IMR-90 (cell line): ENCODE data around the gene ARHGAP31. TPM values are rescaled to one million over a fixed set of nuclear protein-coding genes. Genes with fewer than 3 reads are reported as not detected.

Source experiments
- ATAC-seq: fragments of 200-7000 bp; cut with Tn5 transposase; 2 replicates; pipeline ENCODE4 v1.9.1; 2020; ENCODE audit warnings: low read depth, mild to moderate bottlenecking, moderate library complexity
- BruUV-seq: library from RNA; stranded (reverse); fragments of 400-500 nt; replicated peaks from 2 replicates; lab custom pipeline; 2021; lab: Mats Ljungman, UMichigan
- CTCF ChIA-PET: fragments of 300-600 bp; formaldehyde crosslinking; extraction: SDS; loops from one replicate; lab custom pipeline; 2021; ENCODE audit warnings: antibody characterized with exemption; lab: Yijun Ruan, JAX
- POLR2A ChIA-PET: fragments of 300-600 bp; sonication (Branson Sonifier 250); formaldehyde crosslinking; loops from one replicate; lab custom pipeline; 2022; ENCODE audit warnings: antibody characterized with exemption; ENCODE audit not compliant: unreplicated experiment; lab: Charles Lee
- DNase-seq: peaks from one replicate; pipeline ENCODE4 v3.0.0; 2013
- H2AFZ ChIP-seq: replicated peaks from 2 replicates; pipeline ENCODE3; 2013; ENCODE audit warnings: low read length, mild to moderate bottlenecking; ENCODE audit not compliant: poor library complexity
- H2AK5ac ChIP-seq: 2 replicates; pipeline ENCODE4 v1.6.1; 2013; ENCODE audit warnings: low read depth, low read length, inconsistent platforms
- H2AK9ac ChIP-seq: replicated peaks from 2 replicates; pipeline ENCODE3; 2013; ENCODE audit warnings: mild to moderate bottlenecking, low read depth, low read length, moderate library complexity; ENCODE audit not compliant: poor library complexity
- H2BK120ac ChIP-seq: 2 replicates; pipeline ENCODE4 v1.6.1; 2013; ENCODE audit warnings: low read depth, low read length, inconsistent platforms
- H2BK15ac ChIP-seq: 3 replicates; pipeline ENCODE4 v1.6.1; 2013; ENCODE audit warnings: low read depth, low read length, inconsistent platforms
- H2BK20ac ChIP-seq: 2 replicates; pipeline ENCODE4 v1.6.1; 2013; ENCODE audit warnings: low read depth, mild to moderate bottlenecking, inconsistent platforms, low read length, moderate library complexity
- H2BK5ac ChIP-seq: 2 replicates; pipeline ENCODE4 v1.6.1; 2013; ENCODE audit warnings: mild to moderate bottlenecking, low read depth, low read length, inconsistent platforms; ENCODE audit not compliant: poor library complexity, severe bottlenecking
- H3K14ac ChIP-seq: replicated peaks from 2 replicates; pipeline ENCODE4 v1.6.1; 2013; ENCODE audit warnings: low read depth, low read length, inconsistent platforms
- H3K18ac ChIP-seq: 2 replicates; pipeline ENCODE4 v1.6.1; 2013; ENCODE audit warnings: low read depth, low read length, control low read depth
- H3K23ac ChIP-seq: 2 replicates; pipeline ENCODE4 v1.6.1; 2013; ENCODE audit warnings: low read depth, low read length, inconsistent platforms
- H3K27ac ChIP-seq: 2 replicates; pipeline ENCODE4 v1.5.1; 2013; ENCODE audit warnings: mild to moderate bottlenecking, control low read depth, low read length; ENCODE audit not compliant: insufficient read depth
- H3K27me3 ChIP-seq: 2 replicates; pipeline ENCODE4 v1.6.1; 2013; ENCODE audit warnings: low read length; ENCODE audit not compliant: control insufficient read depth, insufficient read depth
- H3K36me3 ChIP-seq: 2 replicates; pipeline ENCODE4 v1.6.1; 2013; ENCODE audit warnings: low read length, mixed read lengths; ENCODE audit not compliant: control insufficient read depth, insufficient read depth
- H3K4ac ChIP-seq: 2 replicates; pipeline ENCODE4 v1.6.1; 2013; ENCODE audit warnings: low read depth, low read length, inconsistent platforms
- H3K4me1 ChIP-seq: 2 replicates; pipeline ENCODE4 v1.6.1; 2013; ENCODE audit warnings: low read length, mixed read lengths; ENCODE audit not compliant: control insufficient read depth, insufficient read depth
- H3K4me2 ChIP-seq: 2 replicates; pipeline ENCODE4 v1.6.1; 2013; ENCODE audit warnings: low read depth, mild to moderate bottlenecking, control low read depth, low read length, moderate library complexity
- H3K4me3 ChIP-seq: 2 replicates; pipeline ENCODE4 v1.5.1; 2013; ENCODE audit warnings: low read depth, mild to moderate bottlenecking, control low read depth, low read length, moderate library complexity; ENCODE audit not compliant: insufficient read depth
- H3K56ac ChIP-seq: 2 replicates; pipeline ENCODE4 v1.6.1; 2013; ENCODE audit warnings: low read length, inconsistent platforms; ENCODE audit not compliant: insufficient read depth; ENCODE audit errors: extremely low read depth
- H3K79me1 ChIP-seq, 2 experiments: 2 replicates each; pipeline ENCODE4 v1.6.1; 2013; ENCODE audit warnings: low read length in 2 of 2, inconsistent platforms in 1 of 2, low read depth in 1 of 2
- H3K9ac ChIP-seq: 2 replicates; pipeline ENCODE4 v1.6.1; 2013; ENCODE audit warnings: low read depth, low read length, control low read depth
- H3K9me1 ChIP-seq: 2 replicates; pipeline ENCODE4 v1.6.1; 2013; ENCODE audit warnings: low read length, inconsistent platforms; ENCODE audit not compliant: insufficient read depth
- H3K9me3 ChIP-seq: 2 replicates; pipeline ENCODE4 v1.6.1; 2013; ENCODE audit warnings: low read length; ENCODE audit not compliant: control insufficient read depth, insufficient read depth
- H4K20me1 ChIP-seq: 2 replicates; pipeline ENCODE4 v1.6.1; 2013; ENCODE audit warnings: low read length, inconsistent platforms; ENCODE audit not compliant: insufficient read depth
- H4K5ac ChIP-seq: 2 replicates; pipeline ENCODE4 v1.6.1; 2013; ENCODE audit warnings: mild to moderate bottlenecking, low read depth, low read length, control low read depth
- H4K8ac ChIP-seq, 2 experiments: 2 replicates each; pipeline ENCODE4 v1.6.1; 2013; ENCODE audit warnings: low read depth in 2 of 2, low read length in 2 of 2, control low read depth in 1 of 2, inconsistent platforms in 1 of 2
- H4K91ac ChIP-seq: 2 replicates; pipeline ENCODE4 v1.6.1; 2013; ENCODE audit warnings: low read depth, low read length, inconsistent platforms; ENCODE audit not compliant: insufficient read depth
- ELK1 ChIP-seq: fragments of 150-350 bp; IDR thresholded peaks from 2 replicates; pipeline ENCODE4 v1.6.1; 2016; ENCODE audit warnings: low read depth, mild to moderate bottlenecking, low read length, moderate library complexity, borderline replicate concordance
- NFE2L2 ChIP-seq: fragments of 150-350 bp; IDR thresholded peaks from 2 replicates; pipeline ENCODE4 v1.6.1; 2016; ENCODE audit warnings: low read depth, mild to moderate bottlenecking, low read length
- SMC3 ChIP-seq: fragments of 150-350 bp; IDR thresholded peaks from 2 replicates; pipeline ENCODE4 v1.6.1; 2016; ENCODE audit warnings: low read depth, mild to moderate bottlenecking, antibody characterized with exemption, low read length, moderate library complexity
- WGBS, 2 experiments: methylation state at CpG; one replicate each; pipeline versions ENCODE4 v1.1.5 to v1.1.7; 2013; ENCODE audit warnings: missing lambda C conversion rate in 2 of 2; ENCODE audit not compliant: insufficient read length in 1 of 2; ENCODE audit errors: extremely low coverage in 2 of 2; 5-methylcytosine and 5-hydroxymethylcytosine counted together
- dilution Hi-C: fragments of 300-500 bp; cut with HindIII; formaldehyde crosslinking; loops from one replicate; pipeline ENCODE4 v1.14.3; 2018; ENCODE audit warnings: low sequenced_read_pairs; ENCODE audit not compliant: unreplicated experiment
- in situ Hi-C: fragments of 300-500 bp; cut with MboI; formaldehyde crosslinking; loops from 3 replicates; pipeline ENCODE4 v1.14.3; 2019; ENCODE audit warnings: low sequenced_read_pairs, inconsistent platforms, mixed read lengths
- intact Hi-C: fragments of 100-400 bp; cut with micrococcal nuclease; formaldehyde crosslinking; loops from 2 replicates; pipeline ENCODE4 v1.10.0; 2022
- polyA plus RNA-seq, 3 experiments: library from polyadenylated mRNA; depleted of rRNA; stranded (reverse); fragments of >200 nt; gene quantifications; 2 replicates each; pipeline ENCODE4 v1.2.3, GENCODE V29; 2012; ENCODE audit warnings: low replicate concordance in 1 of 3
- total RNA-seq: library from RNA; depleted of rRNA; stranded (reverse); fragments of >200 nt; gene quantifications from 2 replicates; pipeline ENCODE4 v1.2.3, GENCODE V29; 2012

The ARHGAP31 gene
- total and polyA plus RNA-seq, 2 of the 4 experiments (the other 2 are of a cell fraction), result 6.6 to 7.7 TPM

- Histone ChIP-seq H3K4me1 (0 out of 2 replicates have a peak, but pooled peaks cover 2% of the 10 kb centered on the region), H3K4me3 (no peak overlapping the region), H3K36me3 (peaks cover 32% of the 10 kb centered on the region), H2AK5ac (no peak overlapping the region), H2BK20ac (no peak overlapping the region), H3K4me2 (no peak overlapping the region), H2AFZ (no peak overlapping the region), H4K91ac (no peak overlapping the region), H2BK5ac (no peak overlapping the region), H2BK120ac (no peak overlapping the region), H3K23ac (no peak overlapping the region), H3K56ac (no peak overlapping the region), H4K20me1 (peaks cover 8% of the 10 kb centered on the region; the same call in 1 of the 2 replicates), H2AK9ac (no peak overlapping the region), H2BK15ac (no peak overlapping the region), H3K9me1 (peaks cover 8% of the 10 kb centered on the region), H3K27me3 (no peaks in the 10 kb centered on the region), H3K27ac (no peak overlapping the region), H4K5ac (no peak overlapping the region), H3K9ac (no peak overlapping the region), H3K14ac (no peak overlapping the region), H4K8ac (no peak overlapping the region), H3K18ac (no peak overlapping the region), H3K79me1 (peaks cover 37 to 46% of the 10 kb centered on the region in 2 experiments), H3K9me3 (no peaks in the 10 kb centered on the region), H3K4ac (no peak overlapping the region)
- 90% methylated on average over 2 of the region's 6 CpGs; no CpG with 5 or more reads in 1 of the 2 experiments for WGBS, 2 experiments
- no TSS peak for BruUV-seq
- DNase-seq (no peak), ATAC-seq (no peak)
- dilution Hi-C loops, result no loop called here
- POLR2A ChIA-PET, result no interaction called here
- TF ChIP-seq ELK1 (no peak), SMC3 (no peak), NFE2L2 (no peak)
- in situ Hi-C loops, result no loop called here
- intact Hi-C loops, result loop anchor here (10.0 kb wide), 1 partner anchor 143 kb away; the partner anchor contains the start of gene ARHGAP31
- CTCF ChIA-PET, result no interaction called here
These were observed 143.6 kb downstream of the ARHGAP31 start for GRCh38 chr3:119437691-119438258.
